ENCODE results near the gene CFAP57.

CFAP57 gene

DNA sequence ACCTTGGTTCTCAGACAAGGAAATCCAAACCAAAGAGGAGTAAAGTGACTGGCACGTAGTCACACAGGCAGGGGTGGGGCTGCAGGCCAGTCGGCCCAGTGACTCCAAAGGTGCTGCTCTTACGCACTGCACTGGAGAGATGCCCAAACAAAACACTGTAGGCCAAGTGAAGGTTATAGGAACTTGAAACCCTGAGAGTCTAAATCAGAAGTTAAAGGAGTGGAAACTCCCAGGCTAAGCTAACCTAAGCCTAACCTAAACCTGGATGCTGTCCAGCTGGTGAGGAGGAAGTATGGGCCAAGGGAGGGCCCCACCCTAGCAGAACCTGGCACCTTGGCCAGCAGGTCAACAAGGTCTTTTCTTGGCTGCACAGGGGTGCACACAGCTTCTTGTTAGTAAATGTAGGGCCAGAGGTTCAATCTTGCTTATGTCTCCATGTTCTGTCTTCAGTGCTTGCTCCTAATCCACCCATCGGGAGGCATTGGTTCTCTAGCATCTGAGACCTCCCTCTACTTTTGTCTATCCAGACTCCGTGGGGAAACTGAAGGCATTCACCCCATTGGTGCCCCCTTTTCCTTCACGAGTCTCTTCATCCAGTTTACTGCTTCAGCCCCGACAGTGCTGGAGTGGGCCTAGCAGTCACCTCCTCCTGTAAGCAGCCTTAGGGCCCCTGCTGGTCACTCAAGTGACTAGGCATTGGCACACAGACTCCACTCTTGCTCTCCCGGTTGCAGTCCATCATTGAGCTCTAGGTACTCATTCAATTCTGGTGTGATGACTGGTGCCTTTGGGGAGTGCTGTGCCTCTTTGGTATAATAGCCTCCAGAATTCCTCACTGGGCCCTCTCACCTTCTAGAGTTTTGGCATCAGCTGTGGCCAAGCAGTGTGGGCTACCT lies 84.8 kb downstream of the CFAP57 start:
- no peak for DNase-seq

DNA sequence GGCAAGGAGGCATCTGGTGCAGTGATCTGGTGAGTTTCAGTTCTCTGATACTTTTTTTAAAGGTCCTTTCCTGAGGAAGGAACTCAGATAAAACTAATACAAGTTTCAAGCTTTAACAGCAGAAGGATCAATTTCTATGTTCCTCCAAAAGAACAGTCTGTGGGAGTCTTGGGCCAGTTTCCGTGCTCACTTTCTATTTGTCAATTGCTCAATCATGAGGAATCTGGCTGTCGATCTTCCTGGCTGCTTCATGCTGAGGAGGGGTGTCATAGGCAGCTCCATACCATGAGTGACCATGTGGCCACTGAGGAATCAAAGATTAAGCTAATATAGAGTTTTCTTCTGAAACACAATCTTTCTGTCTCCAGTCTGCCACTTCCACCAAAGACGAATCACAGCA lies 86.2 kb downstream of the CFAP57 start:
- no peak for DNase-seq

GRCh38 chr1:43265431-43265830 lies 93.3 kb downstream of the CFAP57 start:
- DNase-seq: no peak

GRCh38 chr1:43266881-43267280 lies 94.8 kb downstream of the CFAP57 start:
- no peak for DNase-seq

- no peak for DNase-seq
Observed at GRCh38 chr1:43267291-43267805, 95.2 kb downstream of the CFAP57 start.

DNA sequence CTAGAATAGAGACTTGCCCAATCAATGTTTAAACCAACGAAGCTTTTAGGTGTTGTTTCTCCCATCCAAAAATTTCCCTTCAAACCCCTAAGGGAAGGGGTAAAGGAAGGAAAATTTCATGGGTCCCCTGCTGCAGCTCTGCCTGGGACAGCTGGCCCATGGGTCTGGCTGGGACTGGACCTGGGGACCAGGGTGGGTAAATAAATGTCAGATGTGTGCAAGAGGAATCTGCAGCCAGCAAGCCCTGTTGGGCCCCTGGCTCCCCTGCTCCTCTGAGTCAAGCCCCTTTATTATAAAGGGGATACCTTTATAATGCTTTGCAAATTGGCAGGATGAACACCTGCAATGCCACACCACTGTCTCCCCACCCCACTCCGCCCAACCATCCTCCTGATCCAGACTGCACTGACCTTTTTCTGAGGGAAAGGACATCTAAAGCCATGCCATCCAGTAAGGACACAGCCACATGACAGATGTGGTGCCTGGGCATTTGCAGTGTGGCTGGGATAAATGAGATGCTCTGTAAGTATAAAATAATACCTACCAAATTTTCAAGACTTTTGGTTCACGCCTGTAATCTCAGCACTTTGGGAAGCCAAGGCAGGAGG lies 95.8 kb downstream of the CFAP57 start:
- no peak for DNase-seq

GRCh38 chr1:43269627-43270375 lies 97.7 kb downstream of the CFAP57 start, which contains the start of gene TMEM125:
TSS of gene TMEM125 (plus strand) at chr1:43269983. CDS start at chr1:43272723, 2,740 bp downstream.
- DNase-seq: no peak

- peak; percentile 26 for DNase-seq
Observed at GRCh38 chr1:43270421-43271095, 98.4 kb downstream of the CFAP57 start.

GRCh38 chr1:43271186-43272118 lies 99.3 kb downstream of the CFAP57 start:
- DNase-seq: no peak

DNA sequence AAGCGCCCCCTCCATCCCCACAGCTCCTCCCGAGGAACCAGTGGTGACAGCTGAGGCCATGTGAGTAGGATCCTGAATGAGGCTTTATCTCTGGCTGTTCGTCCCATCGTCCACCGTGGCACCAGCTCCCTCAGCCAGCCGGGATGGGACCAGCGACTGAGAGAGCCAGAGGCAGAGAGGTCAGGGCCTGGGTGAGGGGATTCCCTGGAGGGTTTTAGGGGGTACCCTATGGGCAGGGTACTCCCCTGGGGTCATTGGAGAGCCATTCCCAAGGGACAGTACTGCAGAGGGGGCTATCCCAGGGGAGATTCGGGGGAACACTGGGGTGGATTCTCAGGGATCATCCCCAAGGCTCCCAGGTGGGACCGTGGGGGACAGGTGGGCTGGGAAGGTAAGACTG lies 100.0 kb downstream of the CFAP57 start:
- no peak for DNase-seq

DNA sequence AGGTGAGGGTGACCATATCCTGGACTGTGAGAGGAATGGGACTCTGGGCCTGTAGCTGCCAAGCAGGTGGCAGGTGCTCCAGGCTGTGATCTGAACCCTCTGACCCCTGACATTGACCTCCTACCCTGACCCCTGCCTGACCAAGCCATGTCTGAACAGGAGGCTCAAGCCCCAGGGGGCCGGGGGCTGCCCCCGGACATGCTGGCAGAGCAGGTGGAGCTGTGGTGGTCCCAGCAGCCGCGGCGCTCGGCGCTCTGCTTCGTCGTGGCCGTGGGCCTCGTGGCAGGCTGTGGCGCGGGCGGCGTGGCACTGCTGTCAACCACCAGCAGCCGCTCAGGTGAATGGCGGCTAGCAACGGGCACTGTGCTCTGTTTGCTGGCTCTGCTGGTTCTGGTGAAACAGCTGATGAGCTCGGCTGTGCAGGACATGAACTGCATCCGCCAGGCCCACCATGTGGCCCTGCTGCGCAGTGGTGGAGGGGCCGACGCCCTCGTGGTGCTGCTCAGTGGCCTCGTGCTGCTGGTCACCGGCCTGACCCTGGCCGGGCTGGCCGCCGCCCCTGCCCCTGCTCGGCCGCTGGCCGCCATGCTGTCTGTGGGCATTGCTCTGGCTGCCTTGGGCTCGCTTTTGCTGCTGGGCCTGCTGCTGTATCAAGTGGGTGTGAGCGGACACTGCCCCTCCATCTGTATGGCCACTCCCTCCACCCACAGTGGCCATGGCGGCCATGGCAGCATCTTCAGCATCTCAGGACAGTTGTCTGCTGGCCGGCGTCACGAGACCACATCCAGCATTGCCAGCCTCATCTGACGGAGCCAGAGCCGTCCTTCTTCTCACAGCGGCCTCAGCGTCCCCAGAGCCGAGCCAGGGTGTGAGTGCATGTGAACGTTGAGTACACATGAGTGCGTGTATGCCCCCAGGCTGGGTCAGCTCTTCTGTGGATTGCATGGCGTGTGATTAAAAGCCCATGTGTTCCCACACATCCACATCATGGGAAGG lies 100.7 kb downstream of the CFAP57 start:
- DNase-seq: no peak

- DNase-seq: no peak
Observed at GRCh38 chr1:43273708-43274107, 101.6 kb downstream of the CFAP57 start.

GRCh38 chr1:43274125-43274803 lies 102.1 kb downstream of the CFAP57 start:
- peak; percentile 22 for DNase-seq

DNA sequence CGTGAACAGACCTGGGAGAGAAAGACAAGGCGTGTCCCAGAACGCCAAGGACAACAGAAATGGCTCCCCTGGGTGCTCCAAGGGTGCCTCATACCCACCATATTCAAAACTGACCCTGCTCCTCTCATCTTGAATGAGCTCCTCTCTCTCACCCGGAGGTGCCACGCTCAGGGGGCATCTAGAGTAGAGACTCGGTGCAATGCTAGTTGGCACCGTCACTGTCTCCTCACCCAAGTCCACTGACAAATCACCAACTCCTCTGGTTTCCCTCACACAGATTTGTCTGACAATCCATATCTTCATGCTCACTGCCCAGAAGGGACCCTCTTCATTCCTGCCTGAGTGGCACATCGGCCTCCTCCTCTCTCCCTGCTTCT lies 102.7 kb downstream of the CFAP57 start:
- no peak for DNase-seq

DNA sequence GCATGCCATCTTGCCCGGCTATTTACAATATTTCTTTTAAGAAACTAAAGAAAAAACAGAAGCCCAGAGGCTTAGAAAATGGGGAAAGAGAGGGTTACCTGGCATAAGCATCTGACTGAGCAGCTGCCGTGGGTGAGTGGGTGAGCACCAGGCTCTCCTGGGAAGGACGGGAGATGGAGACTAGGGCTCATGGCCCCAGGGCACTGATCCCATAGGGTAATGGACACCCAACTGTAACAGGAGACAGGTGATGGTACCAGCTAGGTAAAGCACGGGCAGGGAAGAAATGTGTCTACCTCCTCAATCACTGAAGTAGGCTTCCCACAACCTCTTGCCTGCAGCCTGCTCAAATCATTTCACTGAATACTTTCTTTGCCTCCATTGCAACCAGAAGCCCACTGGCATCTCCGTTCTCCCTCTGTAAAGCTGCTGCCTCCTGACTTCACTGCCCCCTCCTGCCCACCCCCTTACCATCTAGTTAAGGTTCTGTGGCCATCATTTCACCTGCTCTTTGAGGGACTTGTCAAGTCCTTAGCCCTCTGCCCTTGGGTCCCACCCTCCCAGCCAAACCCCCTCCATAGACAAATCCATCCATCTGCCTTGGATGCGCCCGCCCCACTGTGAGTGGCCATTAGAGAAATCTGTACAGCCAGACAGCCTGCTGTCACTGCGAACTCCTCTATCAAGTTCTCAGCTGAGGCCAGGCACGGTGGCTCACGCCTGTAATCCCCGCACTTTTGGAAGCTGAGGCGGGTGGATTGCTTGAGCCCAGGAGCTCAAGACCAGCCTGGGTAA lies 103.9 kb downstream of the CFAP57 start:
- DNase-seq: no peak

DNA sequence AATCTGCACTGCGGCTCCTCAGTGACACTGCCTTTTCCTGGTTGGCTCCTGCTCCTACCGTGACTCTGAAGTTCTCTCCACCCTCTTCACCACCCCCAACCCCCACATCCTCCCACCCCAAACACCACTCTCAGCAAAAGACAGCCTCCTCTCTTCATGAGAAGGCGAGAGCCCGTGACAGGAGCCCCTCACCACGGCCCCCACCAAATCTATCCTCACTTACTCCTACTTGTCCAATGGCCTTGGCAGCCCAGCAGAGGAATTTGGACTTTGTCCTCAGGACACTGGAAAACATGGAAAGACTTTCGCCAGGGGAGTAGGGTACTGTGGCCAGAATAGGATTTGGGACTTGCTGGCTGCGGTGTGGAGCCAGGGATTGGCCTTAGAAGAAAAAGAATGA lies 104.5 kb downstream of the CFAP57 start:
- DNase-seq: no peak

DNA sequence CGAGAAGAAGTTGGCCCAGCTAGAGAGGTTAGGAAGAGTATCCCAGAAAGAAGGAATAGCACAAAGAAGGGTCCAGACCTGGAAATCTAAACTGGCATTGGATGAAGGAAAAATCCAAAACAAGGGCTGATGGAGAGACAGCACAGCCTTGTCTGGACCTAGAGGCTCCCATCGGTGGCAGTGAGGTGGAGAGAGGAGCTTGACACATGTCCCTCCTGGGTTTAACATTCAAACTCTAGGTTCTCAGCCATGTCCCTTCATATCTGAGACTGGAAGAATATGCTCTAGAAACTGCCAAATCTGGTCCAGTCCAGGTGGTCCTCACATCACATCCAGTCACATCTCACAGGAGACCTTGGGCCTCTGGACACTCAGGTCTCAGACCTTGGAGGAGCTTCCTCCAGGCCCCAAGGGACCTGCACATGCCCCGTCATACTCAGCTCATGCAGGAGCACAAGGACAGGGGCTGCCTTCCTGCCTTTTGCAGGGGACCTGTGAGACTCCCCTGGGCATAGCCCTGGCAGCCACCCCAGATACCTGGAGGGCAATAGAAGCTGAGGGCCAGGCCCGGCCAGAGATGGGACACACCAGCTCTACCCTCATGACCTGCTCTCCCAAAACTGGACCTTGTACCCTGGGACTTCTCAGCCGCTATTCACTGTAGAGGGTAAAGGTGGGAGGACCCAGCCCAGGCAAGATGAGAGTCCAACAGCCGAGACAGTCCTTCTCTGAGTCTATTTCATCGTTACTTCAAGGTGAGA lies 105.2 kb downstream of the CFAP57 start:
- no peak for DNase-seq

GRCh38 chr1:43279161-43279560 lies 107.0 kb downstream of the CFAP57 start:
- no peak for DNase-seq

All from stimulated activated CD4-positive, alpha-beta T cell treated with anti-CD3 and anti-CD28 coated beads, Interleukin-4, amount 100 ng/mL, for 1 hour (primary cell).